GM19463 (cell line): Measurements from ENCODE around the gene SMURF2.
"Not testable (repeated sequence)": the region's sequence is repeated elsewhere in the genome, so short reads cannot be mapped to it uniquely, and the experiment has no call there.

Experiments
- ATAC-seq: cut with Tn5 transposase; IDR thresholded peaks from one replicate; pipeline ENCODE4 v1.9.1; 2021; ENCODE audit warnings: mild to moderate bottlenecking, moderate library complexity; ENCODE audit not compliant: unreplicated experiment

The SMURF2 gene

GRCh38 chr17:64667807-64668721, 6.0 kb upstream of the SMURF2 start:
- ATAC-seq, result not testable (repeated sequence)

- not testable (repeated sequence) for ATAC-seq
These were observed 2.3 kb upstream of the SMURF2 start for GRCh38 chr17:64664299-64664981.

GRCh38 chr17:64663836-64664235, 1.7 kb upstream of the SMURF2 start:
- ATAC-seq, result not testable (repeated sequence)

GRCh38 chr17:64662774-64663367, 764 bp upstream of the SMURF2 start:
- no peak for ATAC-seq

- ATAC-seq, result peak; percentile 42
These were observed 456 bp downstream of the SMURF2 start for GRCh38 chr17:64661726-64661975.

- ATAC-seq, result not testable (repeated sequence)
These were observed 955 bp downstream of the SMURF2 start for GRCh38 chr17:64660978-64661725.

- ATAC-seq, result not testable (repeated sequence)
These were observed 1.7 kb downstream of the SMURF2 start for GRCh38 chr17:64660195-64660977.

- ATAC-seq, result no peak
These were observed 3.2 kb downstream of the SMURF2 start for GRCh38 chr17:64658931-64659330.

- ATAC-seq, result no peak
These were observed 4.4 kb downstream of the SMURF2 start for GRCh38 chr17:64657610-64658125.

GRCh38 chr17:64655704-64656103, 6.4 kb downstream of the SMURF2 start:
- no peak for ATAC-seq

- ATAC-seq, result no peak
These were observed 8.1 kb downstream of the SMURF2 start for GRCh38 chr17:64653985-64654355.

GRCh38 chr17:64653325-64653984, 8.7 kb downstream of the SMURF2 start:
- no peak for ATAC-seq

- ATAC-seq, result no peak
These were observed 10.2 kb downstream of the SMURF2 start for GRCh38 chr17:64651889-64652288.

GRCh38 chr17:64648234-64648633, 13.9 kb downstream of the SMURF2 start:
- no peak for ATAC-seq

GRCh38 chr17:64647817-64648216, 14.3 kb downstream of the SMURF2 start:
- ATAC-seq, result no peak

GRCh38 chr17:64639516-64639915, 22.6 kb downstream of the SMURF2 start:
- no peak for ATAC-seq

GRCh38 chr17:64638552-64639203, 23.4 kb downstream of the SMURF2 start:
- no peak for ATAC-seq

- peak; percentile 81 for ATAC-seq
These were observed 26.3 kb downstream of the SMURF2 start for GRCh38 chr17:64635647-64636305.

GRCh38 chr17:64634218-64634617, 27.9 kb downstream of the SMURF2 start:
- ATAC-seq, result no peak
